HG03175 (cell line): ENCODE results near the gene TRPV2.
"Not testable (repeated sequence)": the region's sequence is repeated elsewhere in the genome, so short reads cannot be mapped to it uniquely, and the experiment has no call there.

Experiments used
- ATAC-seq: cut with Tn5 transposase; IDR thresholded peaks from one replicate; pipeline ENCODE4 v1.9.1; 2021; ENCODE audit warnings: mild to moderate bottlenecking, moderate library complexity; ENCODE audit not compliant: unreplicated experiment

The TRPV2 gene, protein sequence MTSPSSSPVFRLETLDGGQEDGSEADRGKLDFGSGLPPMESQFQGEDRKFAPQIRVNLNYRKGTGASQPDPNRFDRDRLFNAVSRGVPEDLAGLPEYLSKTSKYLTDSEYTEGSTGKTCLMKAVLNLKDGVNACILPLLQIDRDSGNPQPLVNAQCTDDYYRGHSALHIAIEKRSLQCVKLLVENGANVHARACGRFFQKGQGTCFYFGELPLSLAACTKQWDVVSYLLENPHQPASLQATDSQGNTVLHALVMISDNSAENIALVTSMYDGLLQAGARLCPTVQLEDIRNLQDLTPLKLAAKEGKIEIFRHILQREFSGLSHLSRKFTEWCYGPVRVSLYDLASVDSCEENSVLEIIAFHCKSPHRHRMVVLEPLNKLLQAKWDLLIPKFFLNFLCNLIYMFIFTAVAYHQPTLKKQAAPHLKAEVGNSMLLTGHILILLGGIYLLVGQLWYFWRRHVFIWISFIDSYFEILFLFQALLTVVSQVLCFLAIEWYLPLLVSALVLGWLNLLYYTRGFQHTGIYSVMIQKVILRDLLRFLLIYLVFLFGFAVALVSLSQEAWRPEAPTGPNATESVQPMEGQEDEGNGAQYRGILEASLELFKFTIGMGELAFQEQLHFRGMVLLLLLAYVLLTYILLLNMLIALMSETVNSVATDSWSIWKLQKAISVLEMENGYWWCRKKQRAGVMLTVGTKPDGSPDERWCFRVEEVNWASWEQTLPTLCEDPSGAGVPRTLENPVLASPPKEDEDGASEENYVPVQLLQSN

DNA sequence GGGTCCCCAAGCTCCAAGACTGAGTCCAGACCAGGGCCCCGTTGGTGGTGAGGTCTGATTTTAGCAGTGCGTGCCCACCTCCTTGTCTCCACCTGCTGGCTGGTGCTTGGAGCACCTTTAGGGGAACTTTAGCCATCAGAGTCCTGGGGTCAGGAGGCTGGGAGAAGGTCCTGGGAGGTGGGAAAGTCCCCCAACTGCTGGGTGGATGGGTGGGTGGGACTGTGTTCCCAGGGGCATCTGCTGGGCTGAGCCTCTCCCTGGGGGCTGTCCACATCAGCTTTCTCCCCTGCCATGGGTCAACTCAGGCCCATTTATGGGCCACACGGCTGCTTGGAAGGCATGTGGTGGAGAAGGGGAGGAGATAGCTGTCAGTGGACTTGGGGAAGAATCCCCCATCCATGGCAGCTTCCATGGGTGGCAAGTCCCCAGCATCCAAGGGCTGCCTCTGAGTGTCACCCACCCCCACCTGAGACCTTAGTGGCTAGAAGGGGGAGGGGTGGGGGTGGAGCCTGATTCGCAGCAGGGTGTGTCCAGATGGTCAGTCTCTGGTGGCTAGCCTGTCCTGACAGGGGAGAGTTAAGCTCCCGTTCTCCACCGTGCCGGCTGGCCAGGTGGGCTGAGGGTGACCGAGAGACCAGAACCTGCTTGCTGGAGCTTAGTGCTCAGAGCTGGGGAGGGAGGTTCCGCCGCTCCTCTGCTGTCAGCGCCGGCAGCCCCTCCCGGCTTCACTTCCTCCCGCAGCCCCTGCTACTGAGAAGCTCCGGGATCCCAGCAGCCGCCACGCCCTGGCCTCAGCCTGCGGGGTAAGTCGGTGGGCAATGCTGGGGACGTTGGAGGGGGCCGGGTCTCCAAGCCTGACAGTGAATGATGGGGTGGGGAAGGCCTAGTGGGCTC is at the start of gene TRPV2:
TRPV2 (plus strand) TSS at position 541 of the 894 bp plus-strand sequence. CDS start 2,098 bp downstream, outside the sequence.
- peak; percentile 42 for ATAC-seq

DNA sequence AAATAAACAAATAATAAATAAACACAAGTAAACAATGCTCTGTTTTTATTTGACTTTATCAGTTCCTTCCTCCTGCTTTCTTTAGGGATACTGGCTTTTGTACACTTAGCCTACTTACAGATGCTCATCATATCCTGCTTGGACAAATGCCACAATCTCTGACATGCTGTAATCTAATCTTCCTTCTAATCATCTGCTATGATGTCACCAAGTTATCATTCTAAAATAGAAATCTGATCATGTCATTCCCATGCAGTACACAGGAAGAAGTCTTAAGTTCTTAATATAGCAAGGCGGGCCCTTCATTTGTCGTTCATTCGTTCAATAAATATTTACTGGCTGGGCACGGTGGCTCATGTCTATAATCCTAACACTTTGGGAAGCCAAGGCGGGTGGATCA is 43.6 kb upstream of the TRPV2 start:
- ATAC-seq: no peak

DNA sequence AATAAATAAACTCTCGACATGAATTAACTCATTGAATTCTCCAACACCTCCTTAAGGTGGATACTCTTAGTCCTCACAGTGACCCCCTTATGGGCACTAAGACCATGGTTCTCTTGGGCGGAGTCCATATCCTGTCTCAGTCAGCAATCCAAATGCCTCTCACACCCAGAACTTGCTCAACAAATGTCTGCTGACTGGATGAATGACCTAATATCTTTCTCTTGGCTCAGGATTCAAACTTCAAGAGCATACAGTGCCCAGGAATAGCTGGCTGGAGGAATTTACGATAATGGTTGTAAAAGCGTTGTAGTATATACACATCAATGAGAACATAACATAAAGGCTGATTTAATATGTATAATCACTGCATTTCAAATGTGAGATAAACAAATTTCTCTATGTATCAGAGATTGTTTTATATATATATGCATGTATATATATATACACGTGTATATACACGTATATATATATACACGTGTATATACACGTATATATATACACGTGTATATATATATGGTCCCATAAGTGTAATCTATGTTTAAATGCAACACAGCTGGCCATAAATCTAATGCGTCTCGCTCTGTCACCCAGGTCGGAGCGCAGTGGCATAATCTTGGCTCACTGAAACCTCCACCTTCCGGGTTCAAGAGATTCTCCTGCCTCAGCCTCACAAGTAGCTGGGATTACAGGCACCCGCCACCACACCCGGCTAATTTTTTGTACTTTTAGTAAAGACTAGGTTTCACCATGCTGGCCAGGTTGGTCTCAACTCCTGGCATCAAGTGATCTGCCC is 41.0 kb upstream of the TRPV2 start:
- ATAC-seq: no peak

DNA sequence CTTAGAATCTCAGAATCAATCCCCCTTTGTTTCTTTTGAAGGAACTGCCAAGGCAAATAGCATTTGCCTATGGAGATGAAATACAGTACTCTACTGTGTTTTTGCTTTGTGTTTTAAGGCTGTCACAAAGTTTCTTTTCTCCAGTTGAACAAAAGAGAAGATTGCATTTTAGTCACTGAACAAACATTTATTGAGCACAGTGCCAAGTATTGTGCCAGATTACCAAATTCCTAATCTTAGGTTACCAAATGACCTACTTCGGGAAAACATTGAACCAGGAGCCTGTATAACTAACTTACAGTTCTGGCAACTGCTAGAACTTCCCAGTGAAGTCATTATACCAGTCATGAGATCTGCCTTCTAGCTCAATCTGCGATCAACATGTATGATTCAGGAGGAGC is 37.4 kb upstream of the TRPV2 start:
- no peak for ATAC-seq

DNA sequence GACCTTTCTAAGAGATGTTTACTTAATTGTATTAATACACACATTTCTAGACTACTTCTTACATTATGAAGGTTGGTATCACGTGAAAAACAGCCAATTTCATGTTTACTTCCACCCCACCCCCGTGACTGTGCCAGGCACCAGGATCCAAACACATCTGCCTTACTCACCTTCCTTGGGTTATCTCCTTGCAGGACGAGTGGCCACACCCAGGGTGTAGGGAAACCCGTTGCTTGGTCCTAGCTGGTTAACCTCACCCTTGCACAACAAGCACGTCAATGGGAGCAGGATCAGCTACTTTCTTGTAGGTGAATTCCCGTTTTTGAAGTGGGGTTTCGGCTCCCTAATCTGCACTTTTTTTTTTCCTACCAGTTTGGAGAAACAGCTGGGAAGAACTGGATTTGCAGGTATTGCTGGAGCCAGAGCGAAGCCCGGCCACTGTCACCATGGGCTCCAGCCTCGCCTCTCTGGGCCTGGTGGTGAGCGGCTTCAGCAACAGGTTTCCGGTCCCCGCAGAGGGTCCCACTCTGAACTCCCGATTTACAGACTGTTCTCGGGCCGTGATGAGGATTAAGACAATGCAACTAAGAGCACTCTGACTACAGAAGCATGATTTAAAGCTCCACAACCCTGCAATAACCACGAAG is 36.6 kb upstream of the TRPV2 start:
- ATAC-seq: no peak

DNA sequence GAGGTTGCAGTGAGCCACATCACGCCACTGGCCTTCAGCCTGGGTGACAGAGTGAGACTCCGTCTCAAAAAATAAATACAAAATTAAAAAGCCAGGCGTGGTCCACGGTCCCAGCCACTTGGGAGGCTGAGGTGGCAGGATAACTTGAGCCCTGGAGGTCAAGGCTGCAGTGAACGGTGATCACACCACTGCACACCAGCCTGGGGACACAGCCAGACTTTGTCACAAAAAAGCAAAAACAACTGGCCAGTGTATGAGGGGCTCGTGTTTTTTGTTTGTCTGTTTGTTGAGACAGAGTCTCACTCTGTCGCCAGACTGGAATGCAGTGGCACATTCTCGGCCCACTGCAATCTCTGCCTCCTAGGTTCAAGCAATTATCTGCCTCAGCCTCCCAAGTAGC is 35.7 kb upstream of the TRPV2 start:
- ATAC-seq: no peak

DNA sequence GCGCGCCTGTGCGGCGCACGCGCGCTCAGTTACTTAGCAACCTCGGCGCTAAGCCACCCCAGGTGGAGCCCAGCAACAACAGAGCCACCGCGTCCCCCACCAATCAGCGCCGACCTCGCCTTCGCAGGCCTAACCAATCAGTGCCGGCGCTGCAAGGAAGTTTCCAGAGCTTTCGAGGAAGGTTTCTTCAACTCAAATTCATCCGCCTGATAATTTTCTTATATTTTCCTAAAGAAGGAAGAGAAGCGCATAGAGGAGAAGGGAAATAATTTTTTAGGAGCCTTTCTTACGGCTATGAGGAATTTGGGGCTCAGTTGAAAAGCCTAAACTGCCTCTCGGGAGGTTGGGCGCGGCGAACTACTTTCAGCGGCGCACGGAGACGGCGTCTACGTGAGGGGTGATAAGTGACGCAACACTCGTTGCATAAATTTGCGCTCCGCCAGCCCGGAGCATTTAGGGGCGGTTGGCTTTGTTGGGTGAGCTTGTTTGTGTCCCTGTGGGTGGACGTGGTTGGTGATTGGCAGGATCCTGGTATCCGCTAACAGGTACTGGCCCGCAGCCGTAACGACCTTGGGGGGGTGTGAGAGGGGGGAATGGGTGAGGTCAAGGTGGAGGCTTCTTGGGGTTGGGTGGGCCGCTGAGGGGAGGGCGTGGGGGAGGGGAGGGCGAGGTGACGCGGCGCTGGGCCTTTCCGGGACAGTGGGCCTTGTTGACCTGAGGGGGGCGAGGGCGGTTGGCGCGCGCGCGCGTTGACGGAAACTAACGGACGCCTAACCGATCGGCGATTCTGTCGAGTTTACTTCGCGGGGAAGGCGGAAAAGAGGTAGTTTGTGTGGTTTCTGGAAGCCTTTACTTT is 34.5 kb upstream of the TRPV2 start, which contains the start of gene UBB:
UBB (plus strand) TSS at position 452 of the 856 bp plus-strand sequence. CDS start 817 bp downstream, outside the sequence.
- peak; percentile 96 for ATAC-seq

DNA sequence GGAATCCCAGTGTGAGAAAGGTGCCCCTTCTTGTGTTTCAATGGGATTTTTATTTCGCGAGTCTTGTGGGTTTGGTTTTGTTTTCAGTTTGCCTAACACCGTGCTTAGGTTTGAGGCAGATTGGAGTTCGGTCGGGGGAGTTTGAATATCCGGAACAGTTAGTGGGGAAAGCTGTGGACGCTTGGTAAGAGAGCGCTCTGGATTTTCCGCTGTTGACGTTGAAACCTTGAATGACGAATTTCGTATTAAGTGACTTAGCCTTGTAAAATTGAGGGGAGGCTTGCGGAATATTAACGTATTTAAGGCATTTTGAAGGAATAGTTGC is 33.9 kb upstream of the TRPV2 start:
- no peak for ATAC-seq

DNA sequence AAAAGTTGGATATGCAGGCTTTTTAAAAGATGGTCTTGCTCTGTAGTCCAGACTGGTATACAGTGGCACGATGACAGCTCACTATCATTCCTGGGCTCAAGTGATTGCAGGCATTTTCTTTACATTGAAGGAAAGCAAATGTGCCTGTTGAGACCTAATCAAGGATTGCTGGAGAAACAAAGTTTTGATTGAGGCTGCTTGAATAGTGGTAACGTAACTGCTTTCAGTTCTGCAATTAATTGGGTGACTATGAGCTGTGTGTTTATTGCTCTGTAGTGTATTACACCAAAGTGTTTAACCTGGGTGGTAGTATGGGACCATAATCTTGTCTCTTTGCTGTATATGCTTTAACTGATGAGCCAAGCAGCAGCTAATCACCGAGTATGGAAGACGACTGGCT is 32.2 kb upstream of the TRPV2 start:
- no peak for ATAC-seq

DNA sequence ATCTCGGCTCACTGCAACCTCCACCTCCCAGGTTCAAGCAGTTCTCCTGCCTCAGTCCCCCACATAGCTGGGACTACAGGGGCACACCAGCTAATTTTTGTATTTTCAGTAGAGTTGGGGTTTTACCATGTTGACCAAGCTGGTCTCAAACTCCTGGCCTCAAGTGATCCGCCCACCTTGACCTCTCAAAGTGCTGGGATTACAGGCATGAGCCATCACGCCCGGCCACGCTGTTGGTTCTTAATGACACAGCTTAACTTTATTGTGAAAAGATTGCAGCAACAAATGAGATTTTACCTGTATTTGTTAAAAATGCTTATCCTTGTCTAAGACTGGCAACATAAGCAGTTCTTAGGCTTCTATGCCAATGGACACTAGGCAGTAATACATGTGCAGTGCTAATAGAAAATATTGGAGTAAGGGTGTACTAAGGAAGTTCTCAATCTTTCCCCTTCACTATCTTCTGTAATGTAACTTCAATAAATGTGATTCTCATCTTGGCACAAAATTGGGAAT is 31.5 kb upstream of the TRPV2 start:
- ATAC-seq: no peak

DNA sequence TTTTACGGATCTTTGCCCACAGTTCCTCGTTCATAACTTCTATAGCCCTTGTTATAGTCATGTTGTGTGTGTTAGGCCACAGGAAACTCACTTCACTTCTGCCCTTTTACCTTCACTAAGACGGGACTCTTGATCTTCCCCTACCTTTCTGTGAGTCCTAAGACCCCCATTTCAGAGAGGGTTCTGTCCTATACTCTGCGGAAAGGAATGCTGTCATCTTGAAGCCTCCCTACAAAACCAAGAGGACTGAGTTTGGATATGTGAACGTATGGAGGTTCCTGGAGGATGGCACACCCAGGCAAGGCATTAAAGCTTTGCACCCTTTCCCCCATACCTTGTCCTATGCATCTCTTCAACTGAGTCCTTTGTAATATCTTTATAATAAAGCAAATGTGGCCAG is 30.8 kb upstream of the TRPV2 start:
- ATAC-seq: no peak

DNA sequence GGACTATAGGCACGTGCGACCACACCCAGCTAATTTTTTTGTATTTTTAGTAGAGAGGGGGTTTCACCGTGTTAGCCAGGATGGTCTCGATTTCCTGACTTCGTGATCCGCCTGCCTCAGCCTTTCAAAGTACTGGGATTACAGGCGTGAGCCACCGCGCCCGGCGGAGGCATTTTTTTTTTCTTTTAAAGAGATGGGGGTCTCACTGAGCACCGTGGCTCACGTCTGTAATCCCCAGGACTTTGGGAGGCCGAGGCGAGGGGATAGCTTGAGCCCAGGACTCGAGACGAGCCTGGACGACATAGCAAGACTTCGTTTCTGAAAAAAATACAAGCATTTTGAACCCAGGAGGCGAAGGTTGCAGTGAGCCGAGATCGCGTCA is 29.3 kb upstream of the TRPV2 start:
- not testable (repeated sequence) for ATAC-seq

DNA sequence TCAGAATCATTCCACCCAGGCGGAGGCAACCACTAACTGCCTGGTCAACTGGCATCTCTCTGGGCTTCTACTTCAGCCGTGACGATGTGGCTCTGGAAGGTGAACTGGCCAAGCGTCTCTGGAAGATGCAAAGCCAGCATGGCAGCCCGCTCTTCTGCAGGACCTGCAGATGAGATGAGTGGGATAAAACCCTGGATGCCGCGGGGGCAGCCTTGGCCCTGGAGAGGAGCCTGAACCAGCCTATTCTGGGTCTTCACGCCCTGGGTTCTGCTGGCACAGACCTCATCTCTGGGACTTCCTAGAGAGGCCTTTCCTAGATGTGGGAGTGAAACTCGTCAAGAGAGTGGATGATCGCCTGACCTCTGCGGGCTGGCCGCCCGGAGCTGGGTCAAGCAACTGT is 23.9 kb upstream of the TRPV2 start:
- no peak for ATAC-seq

DNA sequence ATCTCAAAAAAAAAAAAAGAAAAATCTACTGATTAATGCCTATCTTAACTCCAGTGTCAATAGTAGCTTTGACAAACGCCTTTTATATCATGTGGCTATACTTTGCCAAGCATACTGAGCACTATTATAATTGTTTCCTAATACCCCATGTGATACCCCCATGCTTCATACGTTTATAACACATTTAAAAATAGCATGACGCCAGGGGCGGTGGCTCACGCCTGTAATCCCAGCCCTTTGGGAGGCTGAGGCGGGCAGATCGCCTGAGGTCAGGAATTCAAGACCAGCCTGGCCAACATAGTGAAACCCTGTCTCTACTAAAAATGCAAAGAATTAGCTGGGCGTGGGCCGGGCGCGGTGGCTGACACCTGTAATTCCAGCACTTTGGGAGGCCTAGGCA is 22.9 kb upstream of the TRPV2 start:
- ATAC-seq: not testable (repeated sequence)

DNA sequence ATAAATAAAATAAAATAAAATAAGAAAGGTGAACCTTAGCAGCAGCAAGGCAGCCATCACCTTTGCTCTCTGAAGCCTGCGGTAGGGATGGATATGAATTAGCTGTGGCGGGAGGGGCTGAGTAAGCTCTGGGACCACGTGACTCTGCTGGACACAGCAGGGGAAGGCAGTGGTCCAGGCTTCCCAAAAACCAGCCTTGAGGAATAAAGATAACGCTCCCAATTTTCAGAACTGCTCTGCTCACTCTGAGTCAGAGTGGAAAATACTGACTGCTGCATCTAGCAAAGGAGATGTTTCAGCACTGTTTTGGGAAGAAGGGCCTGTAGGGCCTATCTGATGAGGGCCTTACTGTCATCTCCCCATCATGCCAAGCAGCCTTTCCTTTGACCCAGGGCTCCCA is 19.5 kb upstream of the TRPV2 start:
- not testable (repeated sequence) for ATAC-seq

DNA sequence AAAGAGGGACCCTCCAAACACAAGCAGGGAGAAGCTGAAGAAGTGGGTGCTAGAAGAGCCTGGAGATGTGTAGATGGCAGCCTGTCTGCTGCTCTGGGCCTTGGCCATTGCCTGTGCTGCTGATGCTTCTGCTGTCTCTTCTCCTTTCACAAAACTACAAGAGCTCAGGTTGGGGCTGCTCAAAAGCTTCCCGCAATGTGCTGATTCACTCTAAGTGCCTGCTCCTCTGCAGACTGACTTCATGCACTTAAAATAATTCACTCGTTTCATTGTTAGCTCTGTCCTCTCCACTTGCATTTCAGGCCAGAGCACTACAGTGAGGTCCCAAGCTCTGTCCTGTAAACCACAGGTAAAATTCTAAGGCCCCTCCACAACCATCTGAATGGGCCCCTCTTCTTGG is 18.7 kb upstream of the TRPV2 start:
- not testable (repeated sequence) for ATAC-seq

DNA sequence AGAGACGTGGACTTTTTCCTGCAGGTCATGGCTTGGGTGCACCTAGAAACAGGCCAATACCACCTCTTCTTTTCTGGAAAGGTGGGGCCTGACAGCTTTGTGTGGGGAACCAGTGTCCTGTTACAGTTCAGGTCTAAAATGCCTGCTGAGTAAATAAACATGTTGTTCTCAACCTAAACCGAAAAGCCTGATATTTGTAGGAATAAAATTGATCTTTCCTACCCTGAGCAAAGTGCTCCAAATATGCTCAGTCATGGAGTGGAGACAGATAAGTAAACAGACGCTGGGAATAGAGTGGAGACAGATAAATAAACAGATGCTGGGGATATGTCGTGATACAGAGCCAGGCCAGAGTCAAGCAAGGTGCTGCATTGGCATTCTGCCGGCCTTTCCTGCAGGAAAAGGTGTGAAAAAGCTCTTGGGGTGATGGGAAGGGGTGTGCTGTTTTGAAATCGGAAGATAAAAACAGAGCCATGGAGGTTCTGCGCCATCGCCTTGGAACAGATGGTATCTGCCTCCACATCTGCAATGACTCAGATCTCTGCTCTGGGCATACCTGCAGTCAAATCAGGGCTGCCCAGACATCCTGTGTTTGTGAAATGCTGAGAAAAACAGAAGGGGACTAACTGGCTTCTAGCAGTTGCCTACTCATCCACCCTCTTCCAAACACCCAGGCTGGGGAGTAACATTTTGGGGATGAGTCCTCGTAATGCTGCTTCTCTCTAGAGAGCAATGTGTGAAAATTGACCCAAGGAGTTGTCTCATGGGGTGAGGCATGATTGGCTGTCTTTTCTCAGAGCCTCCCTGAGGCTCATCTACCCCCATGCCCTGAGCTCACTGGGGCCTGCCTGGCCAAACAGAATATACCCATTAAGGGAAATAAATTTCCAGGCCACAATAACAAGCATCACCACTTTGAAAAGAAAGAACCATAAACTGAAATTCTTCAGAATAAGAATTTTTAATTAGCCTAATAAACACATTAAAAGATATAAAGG is 16.8 kb upstream of the TRPV2 start:
- peak; percentile 68 for ATAC-seq

DNA sequence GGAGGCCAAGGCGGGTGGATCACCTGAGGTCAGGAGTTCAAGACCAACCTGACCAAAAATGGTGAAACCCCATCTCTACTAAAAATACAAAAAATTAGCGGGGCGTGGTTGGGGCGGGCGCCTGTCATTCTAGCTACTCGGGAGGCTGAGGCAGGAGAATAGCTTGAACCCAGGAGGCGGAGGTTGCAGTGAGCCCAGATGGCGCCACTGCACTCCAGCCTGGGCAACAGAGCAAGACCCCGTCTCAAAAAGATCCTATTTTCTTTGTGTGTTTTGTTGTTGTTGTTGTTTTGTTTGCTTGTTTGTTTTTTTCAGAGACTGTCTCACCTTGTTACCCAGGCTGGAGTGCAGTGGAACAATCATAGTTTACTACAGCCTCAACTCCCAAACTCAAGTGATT is 11.5 kb upstream of the TRPV2 start:
- not testable (repeated sequence) for ATAC-seq
